Kidney tubule cell (primary cell): Measurements from ENCODE around the gene CHD6.

Source experiments
- DNase-seq: peaks from one replicate; pipeline ENCODE4 v3.0.0-alpha.2; 2018; ENCODE audit warnings: low spot score

CHD6 gene

DNA sequence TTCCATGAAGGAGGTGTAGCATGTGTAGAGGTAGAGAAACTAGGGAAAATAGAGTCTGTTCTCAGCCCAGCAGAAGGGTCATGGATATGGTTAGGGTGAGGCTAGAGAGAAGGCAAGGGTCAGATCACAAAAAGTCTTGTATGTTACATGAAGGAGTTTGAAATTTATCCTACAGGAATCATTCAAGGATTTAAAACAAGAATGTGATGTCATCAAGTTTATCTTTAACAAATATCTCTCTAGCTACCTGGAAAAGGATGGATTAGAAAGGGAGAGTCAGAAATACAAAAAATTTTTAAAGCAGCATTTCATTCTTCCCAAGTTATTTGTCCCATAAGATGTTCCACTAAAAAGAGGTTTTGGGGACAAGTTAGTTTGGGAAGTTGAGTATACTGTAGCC is 4.4 kb upstream of the CHD6 start:
- no peak for DNase-seq

DNA sequence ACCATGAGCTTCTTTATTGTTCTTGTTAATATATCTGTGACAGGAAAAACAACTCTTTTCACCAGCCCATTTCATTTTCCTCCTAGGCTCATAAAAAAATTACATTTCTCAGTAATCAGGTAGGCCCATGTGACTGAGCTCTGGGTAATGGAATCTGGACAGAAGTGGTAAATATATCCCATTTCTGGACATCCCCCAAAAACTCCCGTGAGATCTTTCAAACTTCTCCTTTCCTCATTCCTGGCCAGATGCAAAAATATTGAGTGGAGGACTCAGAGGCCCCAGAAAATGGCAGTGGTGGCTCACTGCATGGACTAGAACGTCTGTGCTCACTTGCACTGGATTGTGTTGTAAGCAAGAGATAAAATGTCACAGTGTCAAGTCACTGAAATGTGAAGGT is 3.8 kb upstream of the CHD6 start:
- no peak for DNase-seq

DNA sequence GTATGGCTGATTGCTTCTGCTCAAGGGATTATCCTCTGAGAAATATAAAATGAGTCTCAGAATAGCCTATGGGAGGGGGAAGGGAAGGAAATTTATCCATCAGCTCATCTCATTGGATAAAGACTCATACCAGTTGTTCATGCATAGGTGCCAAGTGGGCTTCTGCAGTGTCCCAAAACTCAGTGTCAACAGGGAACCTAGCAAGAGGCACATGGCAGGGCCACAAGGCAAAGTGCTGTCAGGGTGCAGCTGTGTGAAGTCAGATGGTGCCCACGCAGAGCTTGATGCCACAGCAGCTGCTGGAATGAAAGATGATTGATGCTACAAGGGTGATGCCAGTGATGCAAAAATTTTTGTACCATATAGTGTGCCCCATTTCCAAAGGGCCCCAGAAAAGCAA is 3.2 kb upstream of the CHD6 start:
- DNase-seq: no peak

DNA sequence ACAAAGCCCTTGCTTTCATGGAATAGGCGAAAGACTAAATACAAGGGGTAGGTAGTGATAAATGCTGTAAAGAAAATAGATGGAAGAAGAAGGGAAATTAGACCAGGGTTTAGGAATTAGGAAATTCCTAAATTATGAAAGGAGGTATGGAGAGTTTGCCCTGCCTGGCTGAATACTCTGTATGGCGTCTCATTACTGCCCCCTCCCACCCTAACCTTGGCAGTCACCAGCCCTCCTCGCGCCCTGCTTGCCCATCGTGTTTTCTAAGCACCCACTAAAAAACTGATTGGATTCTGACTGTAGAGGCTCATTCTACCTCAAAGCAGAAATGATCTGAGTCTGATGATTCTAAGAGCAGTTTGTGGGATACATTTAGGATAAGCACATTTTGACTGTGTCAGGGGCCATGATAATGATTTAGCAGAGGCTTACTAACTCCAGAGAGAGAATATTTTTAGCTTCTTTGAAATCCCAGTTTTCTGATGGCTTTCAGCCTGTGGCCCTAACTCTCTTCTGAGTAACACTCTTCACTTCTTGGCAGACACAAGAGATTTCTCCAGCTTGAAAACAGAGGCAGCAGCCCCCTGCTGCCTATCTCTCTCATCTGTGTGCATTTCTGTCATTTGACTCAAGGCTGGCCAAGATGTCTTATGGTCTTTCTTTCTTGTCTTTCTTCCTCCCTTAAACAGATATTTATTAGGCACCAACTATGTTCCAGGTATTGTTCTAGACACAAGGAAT is 1.4 kb upstream of the CHD6 start:
- no peak for DNase-seq

DNA sequence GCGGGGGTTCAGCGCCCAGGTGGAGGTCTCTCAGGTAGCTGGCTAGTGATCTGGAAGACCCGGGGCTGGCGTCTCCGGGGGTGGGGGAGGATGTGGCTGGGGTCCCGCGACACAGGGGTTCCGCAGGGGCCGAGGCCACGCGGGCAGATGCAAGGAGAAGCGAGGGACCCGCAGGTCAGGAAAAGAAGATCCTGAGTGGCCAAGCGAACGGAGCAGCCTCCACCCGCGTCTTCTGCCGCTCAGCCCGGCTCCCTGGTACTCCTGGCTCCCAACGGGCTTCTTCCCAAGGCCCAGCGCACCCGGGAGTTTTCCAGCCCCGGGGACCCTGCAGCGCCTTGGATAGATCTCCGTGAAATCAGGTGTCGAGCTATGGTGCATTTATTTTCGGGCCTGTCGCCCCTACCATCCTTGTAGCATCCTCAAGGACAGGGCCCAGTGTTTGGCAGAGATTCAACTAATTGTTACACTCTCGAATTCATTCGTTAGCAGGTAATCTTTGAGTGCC is 682 bp upstream of the CHD6 start:
- peak; percentile 23 for DNase-seq

DNA sequence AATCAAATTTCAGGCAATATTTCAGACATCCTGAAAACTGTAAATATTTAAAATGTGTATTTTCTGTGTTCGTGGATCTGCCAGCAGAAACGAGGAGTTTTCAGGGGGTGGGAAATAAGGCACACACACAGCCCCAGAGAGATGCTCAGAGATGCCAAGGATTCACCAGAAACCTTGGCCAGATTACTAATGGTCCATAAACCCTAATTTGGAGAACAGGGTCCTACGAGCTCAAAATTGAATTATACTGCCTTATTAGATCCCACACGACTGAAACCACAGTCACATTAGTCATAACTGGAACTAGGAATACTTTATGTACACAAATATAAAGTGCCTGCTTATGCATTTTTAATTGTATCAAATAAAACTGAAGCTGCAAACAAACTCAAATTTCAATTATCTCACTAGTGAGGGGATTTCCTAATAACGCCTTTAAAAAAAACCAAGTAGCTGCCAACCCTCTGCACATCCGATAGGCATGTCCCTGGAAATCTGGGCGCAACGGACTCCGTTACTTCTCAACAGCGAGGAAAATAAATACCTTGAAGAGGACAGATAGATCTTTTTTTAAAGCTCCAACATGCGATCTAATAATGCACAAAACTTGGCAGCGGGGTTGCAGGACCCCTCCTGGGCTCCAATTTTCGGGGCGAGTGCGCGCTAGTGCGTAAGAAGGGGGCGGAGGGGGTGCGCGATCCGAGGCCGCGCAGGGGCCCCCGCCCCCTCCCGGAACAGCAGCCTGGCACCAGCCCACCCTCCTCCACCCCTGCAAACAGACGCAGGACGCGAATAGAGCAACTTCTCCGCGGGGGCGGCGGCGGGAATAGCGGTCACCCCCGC is 897 bp downstream of the CHD6 start:
- peak; percentile 17 for DNase-seq

DNA sequence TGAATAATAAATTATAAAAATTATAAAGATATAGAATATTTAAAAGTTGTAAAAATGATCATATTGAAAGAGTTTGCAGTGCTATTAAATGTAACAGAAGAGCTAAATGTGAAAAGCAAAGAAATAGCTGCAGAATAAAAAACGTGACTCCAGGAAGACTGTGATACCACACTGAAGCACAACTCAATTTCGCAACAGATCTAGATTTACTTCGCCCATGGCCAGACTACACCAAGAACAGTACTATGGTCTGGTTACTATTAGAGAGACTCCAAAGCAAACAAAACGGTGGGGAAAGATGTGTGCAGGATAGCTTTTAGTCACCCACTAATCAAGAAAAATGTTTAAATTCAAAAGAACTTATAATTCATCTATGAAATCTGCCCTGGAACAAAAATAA is 1.9 kb downstream of the CHD6 start:
- no peak for DNase-seq

DNA sequence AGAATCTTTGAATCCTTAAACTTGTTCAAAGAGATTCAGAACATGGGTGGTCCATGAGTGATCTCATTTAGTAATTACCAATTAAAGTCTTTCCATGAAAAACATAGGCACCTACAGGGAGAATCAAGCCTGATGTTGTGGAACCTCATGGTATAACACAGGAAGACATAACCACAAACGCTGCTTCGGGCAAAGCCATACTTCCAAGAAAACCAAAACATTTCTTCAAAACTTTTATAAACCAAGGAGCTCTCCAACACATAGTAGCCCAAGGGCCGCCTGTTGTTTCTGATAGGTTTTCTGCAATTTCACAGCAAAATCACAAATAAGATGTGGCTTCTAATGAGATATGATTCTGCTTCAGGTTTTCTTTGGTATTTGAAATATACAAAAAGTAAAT is 2.5 kb downstream of the CHD6 start:
- DNase-seq: no peak

DNA sequence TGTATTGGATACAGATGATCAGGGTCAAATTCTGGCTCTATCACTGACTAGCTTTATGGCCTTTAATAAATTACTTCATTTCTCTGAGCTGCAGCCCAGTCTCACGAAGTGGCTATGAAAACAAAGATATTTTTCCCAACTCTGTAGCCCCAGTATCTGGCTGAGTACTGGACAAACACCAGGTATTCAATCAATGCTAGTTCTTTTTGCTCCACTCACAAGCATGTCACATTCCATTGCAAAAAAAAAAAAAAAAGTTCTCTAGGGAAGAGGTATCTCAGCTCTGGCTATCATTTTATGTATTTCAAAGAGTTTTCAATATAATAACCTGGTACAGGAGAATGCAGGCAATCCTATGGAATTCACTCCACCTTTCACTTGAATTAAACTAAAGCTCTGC is 3.1 kb downstream of the CHD6 start:
- no peak for DNase-seq

DNA sequence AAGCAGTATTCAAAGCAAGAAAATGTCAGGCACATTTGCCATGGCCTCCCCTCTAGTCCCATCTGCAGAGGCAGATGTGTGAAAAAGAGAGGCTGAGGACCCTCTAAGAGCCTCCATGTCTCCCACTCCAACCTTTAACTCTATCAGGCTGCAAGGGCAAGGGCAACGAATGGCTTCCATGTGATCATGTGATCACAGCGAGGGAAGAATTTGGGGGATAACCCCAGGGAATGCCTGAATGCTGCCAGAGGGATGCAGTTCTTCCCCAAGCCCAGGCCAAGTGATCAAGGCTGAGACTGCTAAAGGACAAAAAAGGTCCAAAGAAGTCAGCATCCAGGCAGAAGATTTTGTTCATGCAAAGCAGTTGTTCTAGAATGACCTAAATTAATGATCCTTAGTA is 4.9 kb downstream of the CHD6 start:
- DNase-seq: no peak

DNA sequence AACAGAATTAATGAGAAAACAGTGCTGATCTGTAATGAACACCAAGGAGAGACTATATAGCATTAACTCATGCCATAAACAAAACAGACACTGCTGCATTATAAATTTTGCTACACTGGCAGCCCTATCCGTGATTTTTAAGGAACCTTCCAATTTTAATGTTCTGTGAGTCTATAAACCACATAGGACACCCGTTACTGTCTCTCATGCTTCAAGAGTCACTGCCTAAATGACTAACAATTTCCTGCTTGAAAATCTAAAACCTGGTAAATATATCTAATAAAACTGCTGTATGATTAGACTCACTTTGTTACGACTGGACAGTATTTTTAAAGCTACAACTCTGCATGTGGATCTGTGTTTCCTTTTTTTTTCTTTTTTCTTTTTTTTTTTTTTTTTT is 8.7 kb downstream of the CHD6 start:
- no peak for DNase-seq

DNA sequence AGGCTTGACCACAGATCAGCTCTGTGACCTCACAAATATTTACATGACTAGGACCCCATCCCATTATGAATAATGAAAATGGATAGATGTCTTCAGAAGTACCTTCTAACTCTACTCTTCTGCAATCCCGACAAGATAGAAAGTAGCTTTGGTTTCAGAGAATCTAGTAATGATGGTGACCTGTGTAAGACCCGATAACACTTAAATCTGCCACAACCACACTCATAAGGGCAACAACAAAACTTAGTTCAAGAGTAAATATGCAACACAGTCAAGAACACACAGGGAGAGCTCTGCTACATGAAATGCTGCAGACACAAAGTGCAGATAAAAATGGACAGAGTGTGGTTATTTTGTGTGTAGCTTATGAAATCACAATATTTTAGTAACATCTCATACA is 9.6 kb downstream of the CHD6 start:
- no peak for DNase-seq

DNA sequence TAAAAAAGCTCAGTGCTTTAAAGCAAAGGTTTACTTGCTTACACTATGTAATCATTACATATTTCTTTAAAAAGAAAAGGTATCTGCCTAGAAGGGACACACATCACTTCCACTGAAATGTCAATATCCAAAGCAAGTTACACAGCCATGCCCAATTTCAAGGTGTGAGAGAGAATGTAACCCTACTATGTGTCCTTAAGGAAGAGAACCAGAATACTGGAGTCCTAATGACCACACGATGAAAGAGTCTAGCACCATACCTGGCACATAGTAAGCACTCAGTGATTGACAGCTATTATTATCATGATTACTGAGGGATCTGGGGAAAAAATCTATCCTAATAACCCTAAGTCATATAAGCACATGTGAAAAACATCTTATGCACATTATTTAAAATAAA is 10.4 kb downstream of the CHD6 start:
- no peak for DNase-seq

DNA sequence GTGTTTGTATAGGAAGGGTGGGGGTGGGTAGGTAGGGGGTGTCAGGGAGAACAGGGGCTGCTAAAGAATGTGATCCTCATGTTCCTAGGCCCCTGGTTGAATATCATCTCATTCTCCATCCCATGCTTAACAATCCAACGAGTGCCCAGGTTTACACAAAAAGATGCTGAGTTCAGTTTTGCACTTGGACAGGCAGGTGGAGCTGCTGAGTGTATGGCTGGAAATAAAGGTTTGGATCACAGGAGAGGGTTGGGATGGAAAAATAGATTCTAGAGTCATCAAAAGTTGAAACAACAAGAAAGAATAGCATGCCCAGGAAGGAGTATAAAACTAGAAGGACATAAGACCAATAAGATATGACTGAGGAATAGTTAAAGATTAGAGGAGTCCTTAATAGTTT is 14.2 kb downstream of the CHD6 start:
- no peak for DNase-seq

DNA sequence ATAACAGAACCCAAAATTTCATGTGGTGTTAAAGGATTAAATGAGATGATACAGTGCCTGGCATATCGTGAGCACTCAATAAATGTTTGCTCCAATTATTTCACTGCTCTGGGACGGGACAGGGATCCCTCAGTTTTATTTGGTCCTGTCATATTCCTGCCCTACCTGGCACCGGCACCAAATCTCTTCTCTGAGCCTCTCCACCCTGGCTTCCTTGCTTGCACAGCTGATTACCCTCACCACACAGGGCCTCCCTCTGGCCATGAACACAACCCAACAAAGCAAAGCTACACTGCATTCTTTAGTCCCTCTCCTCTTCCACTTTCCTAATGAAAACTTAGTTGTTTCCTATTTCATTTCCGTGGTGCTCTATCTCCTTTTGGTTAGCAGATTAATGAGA is 16.4 kb downstream of the CHD6 start:
- no peak for DNase-seq

DNA sequence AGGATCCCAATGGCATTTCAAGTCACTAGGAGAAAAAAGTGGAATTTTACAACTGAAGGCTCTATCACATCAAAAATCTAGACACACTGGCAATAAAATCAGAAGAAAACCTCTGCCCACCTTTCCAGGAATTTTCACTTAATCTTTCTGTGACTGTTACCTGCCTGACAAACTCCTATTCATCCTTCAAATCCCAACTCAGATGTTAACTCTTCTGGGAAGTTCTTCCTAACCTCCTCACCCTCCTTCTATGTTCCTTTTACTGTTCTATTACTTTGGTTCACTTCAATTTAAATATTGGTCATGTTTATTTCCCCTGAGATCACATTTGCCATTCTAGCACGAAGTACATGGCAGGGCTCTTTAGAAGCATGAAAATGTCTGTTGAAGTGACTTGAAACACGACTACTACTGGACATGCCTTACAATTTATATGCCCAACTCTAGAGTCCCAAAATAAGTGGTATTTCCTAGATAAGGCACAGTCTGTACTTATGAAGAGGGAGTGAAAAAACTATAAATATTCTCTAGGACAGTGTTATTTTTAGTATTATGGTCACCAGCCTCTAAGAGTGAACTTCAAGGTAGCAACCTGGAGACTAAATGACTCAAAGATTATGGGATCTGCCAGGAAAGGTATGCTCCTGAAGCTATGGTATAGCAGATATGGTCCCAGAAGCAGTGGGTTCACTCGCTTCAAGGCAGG is 17.1 kb downstream of the CHD6 start:
- no peak for DNase-seq

DNA sequence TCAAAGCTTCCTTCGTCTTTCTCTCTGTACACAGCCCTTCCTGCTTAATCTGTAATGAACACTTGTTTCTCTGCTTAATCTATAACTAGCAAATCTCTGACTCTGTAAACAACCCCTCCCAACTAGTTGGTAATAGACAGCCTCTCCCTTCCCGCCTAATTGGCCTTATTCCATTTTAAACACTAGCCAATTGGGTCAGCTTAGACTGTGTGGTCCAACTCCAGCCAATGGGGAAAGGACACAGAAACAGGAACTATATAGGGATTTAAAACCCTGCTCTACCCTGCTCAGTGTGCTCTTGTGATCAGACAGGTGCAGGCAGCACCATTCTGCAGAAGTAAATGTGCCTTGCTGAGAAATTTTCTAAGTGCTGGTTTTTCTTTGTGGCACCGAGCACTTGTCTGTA is 18.5 kb downstream of the CHD6 start:
- no peak for DNase-seq

DNA sequence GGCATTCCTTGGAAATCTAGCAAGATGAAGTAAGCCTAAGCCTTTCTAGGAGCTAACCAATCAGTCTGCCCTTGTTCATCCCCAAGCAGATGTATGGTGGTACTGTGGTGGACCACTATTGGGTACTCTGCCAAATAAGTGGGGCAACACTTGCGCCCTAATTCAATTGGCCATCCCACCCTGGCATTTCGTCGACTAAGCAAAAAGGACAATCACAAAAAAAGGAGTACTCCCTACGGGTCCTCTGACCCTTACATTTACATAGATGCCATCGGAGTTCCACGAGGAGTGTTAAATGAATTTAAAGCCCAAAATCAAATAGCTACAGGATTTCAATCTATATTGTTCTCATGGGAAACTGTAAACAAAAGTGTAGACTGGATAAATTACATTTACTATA is 19.5 kb downstream of the CHD6 start:
- no peak for DNase-seq

DNA sequence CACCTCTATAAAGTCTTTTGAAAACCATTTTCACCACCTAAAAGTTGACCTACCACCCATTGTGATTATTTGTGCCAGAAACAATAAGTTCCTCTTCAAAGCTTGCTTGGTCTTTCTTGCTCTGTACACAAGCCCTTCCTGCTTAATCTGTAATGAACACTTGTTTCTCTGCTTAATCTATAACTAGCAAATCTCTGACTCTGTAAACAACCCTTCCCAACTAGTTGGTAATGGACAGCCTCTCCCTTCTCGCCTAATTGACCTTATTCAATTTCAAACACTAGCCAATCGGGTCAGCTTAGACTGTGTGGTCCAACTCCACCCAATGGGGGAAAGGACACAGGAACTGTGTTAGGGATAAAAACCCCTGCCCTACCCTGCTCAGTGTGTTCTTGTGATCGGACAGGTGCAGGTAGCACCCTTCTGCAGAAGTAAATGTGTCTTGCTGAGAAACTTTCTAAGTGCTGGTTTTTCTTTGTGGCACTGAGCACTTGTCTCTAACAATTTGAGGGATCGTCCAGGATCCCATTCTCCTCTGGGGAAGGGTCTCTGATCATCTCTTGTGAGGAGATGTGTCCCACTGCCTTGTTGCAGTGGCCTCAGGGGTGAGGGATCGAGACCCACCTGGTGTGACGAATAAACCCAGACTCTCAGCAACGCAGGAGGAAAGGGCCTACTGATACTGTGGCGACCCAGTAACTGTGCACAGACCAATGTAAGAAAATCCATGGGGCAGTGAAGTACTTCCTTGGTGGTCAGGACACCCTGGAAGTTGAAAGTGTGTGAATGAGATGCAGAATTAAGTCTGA is 23.5 kb downstream of the CHD6 start:
- DNase-seq: no peak

DNA sequence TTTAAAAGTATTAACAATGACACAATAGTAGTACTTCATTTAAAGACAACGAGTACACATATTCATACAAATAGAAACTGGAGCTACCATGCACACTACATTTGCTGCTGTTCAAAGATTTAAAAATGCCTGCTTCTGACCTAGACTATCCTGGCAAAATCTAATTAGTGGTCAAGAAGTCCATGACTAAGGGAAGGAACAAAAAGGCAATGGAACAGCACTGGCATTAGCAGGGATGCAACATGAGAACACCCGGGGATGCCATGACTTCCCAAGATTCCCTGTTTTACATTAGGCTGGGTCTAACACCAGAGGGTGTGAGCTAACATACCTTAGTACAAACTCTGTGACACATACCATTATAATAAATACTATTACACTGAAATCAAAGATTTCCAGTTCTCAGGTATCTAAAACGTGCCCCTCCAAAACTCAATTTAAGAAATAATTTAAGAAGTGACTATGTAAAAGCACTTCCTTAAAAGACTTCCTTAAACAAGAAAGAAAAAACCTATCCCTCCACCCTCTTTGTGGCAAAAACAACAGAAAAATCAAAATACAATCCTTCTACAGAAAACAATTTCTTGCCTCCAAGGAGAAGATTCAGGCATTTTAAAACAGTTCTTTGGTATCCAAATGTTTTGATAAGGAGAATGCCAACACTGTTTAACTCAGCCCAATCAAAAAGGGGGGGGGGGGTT is 25.5 kb downstream of the CHD6 start:
- no peak for DNase-seq

DNA sequence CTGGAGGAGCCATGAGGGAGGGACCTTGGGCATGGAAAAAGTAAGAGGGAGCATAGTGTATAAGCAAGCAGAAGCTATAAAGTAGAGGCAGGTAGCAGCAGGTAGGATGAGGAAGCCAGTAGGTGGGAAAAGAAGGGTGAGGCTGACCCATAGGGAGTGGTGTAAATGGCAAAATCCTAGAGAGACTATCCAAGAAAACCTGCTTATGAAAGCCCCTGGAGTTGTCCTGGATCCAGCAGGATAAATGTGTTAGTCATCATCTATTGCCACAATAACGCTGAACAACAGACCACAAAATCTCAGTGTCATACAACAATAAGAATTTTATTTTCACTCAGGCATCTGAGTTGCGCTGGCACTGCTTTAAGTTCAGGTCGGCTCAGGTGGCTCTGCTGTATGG is 30.2 kb downstream of the CHD6 start:
- DNase-seq: peak; percentile 39
